BE2C (cell line): Measurements from ENCODE around the gene PIEZO1.

ENCODE experiments used
- DNase-seq: peaks from one replicate; pipeline ENCODE4 v3.0.0-alpha.2; 2020
- H3K27me3 ChIP-seq: fragments of 250-450 bp; sonication (Bioruptor Pico); 2 replicates; pipeline ENCODE4 v1.5.1; 2020; ENCODE audit warnings: mild to moderate bottlenecking
- H3K36me3 ChIP-seq: fragments of 250-450 bp; sonication (Bioruptor Pico); 2 replicates; pipeline ENCODE4 v1.5.1; 2020; ENCODE audit warnings: mild to moderate bottlenecking
- H3K4me1 ChIP-seq: fragments of 250-450 bp; sonication (Bioruptor Pico); 2 replicates; pipeline ENCODE4 v1.5.1; 2020
- H3K4me3 ChIP-seq: 2 replicates; pipeline ENCODE4 v1.5.1; 2011; ENCODE audit warnings: low read depth, low read length
- H3K9me3 ChIP-seq: fragments of 250-450 bp; sonication (Bioruptor Pico); 2 replicates; pipeline ENCODE4 v1.5.1; 2020
- CTCF ChIP-seq: IDR thresholded peaks from 2 replicates; pipeline ENCODE4 v1.5.1; 2012; ENCODE audit warnings: mild to moderate bottlenecking, low read depth, low read length

PIEZO1 gene

GRCh38 chr16:88806491-88807111, 21.6 kb upstream of the PIEZO1 start:
- H3K4me3 ChIP-seq = no peak overlapping the region
- H3K27me3 ChIP-seq = no peaks in the 10 kb centered on the region
- no peak for DNase-seq
- TF ChIP-seq CTCF = no peak
- H3K36me3 ChIP-seq = peaks cover 67% of the 10 kb centered on the region
- H3K9me3 ChIP-seq = no peaks in the 10 kb centered on the region
- H3K4me1 ChIP-seq = peaks cover 9% of the 10 kb centered on the region

- Histone ChIP-seq H3K4me1 (peaks cover 9% of the 10 kb centered on the region), H3K9me3 (no peaks in the 10 kb centered on the region), H3K27me3 (no peaks in the 10 kb centered on the region), H3K4me3 (no peak overlapping the region), H3K36me3 (peaks cover 67% of the 10 kb centered on the region)
- TF ChIP-seq CTCF = no peak
- DNase-seq = no peak
Measured at GRCh38 chr16:88805887-88806393, 20.9 kb upstream of the PIEZO1 start.

- H3K36me3 ChIP-seq = peaks cover 62% of the 10 kb centered on the region
- no peak for DNase-seq
- no peak for TF ChIP-seq CTCF
- peak overlapping the region; percentile 58 for H3K4me3 ChIP-seq
- H3K27me3 ChIP-seq = no peaks in the 10 kb centered on the region
- peaks cover 3% of the 10 kb centered on the region for H3K4me1 ChIP-seq
- H3K9me3 ChIP-seq = no peaks in the 10 kb centered on the region
Measured at GRCh38 chr16:88805340-88805715, 20.3 kb upstream of the PIEZO1 start.

GRCh38 chr16:88804552-88805339, 19.7 kb upstream of the PIEZO1 start:
- Histone ChIP-seq H3K9me3 (no peaks in the 10 kb centered on the region), H3K27me3 (no peaks in the 10 kb centered on the region), H3K4me3 (peak overlapping the region; percentile 58), H3K4me1 (no peaks in the 10 kb centered on the region; the same call in 1 of the 2 replicates), H3K36me3 (peaks cover 56% of the 10 kb centered on the region)
- no peak for DNase-seq
- TF ChIP-seq CTCF = no peak

- Histone ChIP-seq H3K27me3 (no peaks in the 10 kb centered on the region), H3K4me1 (no peaks in the 10 kb centered on the region; the same call in 1 of the 2 replicates), H3K9me3 (no peaks in the 10 kb centered on the region), H3K36me3 (peaks cover 50% of the 10 kb centered on the region), H3K4me3 (peak overlapping the region; percentile 58)
- TF ChIP-seq CTCF = no peak
- DNase-seq = no peak
Measured at GRCh38 chr16:88804173-88804551, 19.1 kb upstream of the PIEZO1 start.
